HG03135 (cell line): ENCODE results near the gene ADCY7.

Experiments
- ATAC-seq: cut with Tn5 transposase; IDR thresholded peaks from one replicate; pipeline ENCODE4 v1.9.1; 2021; ENCODE audit warnings: mild to moderate bottlenecking, moderate library complexity; ENCODE audit not compliant: unreplicated experiment

The ADCY7 gene

GRCh38 chr16:50279504-50279865 lies 13.1 kb downstream of the ADCY7 start:
- ATAC-seq, result no peak

- ATAC-seq, result no peak
Measured at GRCh38 chr16:50280932-50281331, 14.6 kb downstream of the ADCY7 start.

GRCh38 chr16:50281391-50282009 lies 15.1 kb downstream of the ADCY7 start:
- ATAC-seq, result peak; percentile 9

- peak; percentile 82 for ATAC-seq
Measured at GRCh38 chr16:50282010-50282538, 15.7 kb downstream of the ADCY7 start.

GRCh38 chr16:50282955-50283631 lies 16.7 kb downstream of the ADCY7 start:
- ATAC-seq, result no peak

DNA sequence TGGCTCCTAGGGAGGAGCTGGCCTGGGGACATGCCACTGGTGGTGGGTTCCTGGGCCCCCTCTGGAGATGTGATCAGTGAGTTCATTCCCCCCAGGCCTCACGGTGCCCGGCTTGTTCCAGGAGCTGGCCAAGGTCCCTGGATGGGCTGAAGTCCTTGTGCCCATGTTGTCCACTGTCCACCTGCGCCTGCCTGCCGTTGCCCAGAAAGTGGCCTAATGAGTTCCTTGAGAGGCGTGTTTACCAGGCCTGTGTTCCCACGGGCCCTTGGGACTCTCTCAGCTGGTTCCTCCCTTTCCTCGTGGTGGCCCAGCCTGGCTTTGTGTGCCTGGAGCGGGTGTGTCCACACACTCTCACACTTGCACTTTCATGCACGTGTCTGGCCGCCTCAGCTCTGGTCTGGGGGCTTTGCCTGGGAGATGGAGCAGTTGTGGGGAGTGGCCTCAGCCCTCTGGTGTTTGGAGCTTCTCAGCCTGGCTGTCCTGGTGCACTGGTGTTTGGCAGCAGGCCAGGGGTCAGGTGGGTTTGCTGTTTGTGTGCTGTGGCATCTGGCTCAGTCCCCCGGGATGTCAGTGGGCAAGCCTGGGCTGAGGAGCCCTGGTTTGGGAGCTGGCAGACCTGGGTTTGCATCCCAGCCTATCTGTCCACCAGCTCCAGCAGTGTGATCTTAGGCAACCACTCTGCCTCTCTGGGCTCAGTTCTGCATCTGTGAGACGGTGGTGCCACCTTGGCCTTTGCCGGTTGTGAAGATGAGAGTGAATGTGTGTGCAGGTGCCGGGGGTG lies 18.0 kb downstream of the ADCY7 start:
- ATAC-seq, result no peak

GRCh38 chr16:50285406-50286003 lies 19.2 kb downstream of the ADCY7 start:
- no peak for ATAC-seq

DNA sequence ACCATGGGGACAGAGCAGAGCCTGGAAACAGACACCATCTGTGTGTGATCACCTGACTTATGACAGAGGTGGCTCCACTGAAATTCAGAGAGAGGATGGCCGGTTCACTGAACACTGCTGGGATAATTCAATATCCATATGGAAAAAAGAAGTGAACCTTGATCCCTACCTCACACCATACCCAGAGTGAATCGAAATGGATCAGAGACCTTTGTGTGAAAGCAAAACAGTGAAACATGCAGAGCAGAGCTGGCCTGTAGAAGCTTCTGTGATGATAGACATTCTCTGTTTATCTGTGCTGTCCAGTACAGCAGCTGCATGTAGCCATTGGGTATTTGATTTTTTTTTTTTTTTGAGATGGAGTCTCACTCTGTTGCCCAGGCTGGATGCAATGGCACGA lies 20.3 kb downstream of the ADCY7 start:
- no peak for ATAC-seq

GRCh38 chr16:50288026-50288425 lies 21.7 kb downstream of the ADCY7 start:
- ATAC-seq, result no peak

GRCh38 chr16:50288920-50289319 lies 22.6 kb downstream of the ADCY7 start:
- ATAC-seq, result no peak

DNA sequence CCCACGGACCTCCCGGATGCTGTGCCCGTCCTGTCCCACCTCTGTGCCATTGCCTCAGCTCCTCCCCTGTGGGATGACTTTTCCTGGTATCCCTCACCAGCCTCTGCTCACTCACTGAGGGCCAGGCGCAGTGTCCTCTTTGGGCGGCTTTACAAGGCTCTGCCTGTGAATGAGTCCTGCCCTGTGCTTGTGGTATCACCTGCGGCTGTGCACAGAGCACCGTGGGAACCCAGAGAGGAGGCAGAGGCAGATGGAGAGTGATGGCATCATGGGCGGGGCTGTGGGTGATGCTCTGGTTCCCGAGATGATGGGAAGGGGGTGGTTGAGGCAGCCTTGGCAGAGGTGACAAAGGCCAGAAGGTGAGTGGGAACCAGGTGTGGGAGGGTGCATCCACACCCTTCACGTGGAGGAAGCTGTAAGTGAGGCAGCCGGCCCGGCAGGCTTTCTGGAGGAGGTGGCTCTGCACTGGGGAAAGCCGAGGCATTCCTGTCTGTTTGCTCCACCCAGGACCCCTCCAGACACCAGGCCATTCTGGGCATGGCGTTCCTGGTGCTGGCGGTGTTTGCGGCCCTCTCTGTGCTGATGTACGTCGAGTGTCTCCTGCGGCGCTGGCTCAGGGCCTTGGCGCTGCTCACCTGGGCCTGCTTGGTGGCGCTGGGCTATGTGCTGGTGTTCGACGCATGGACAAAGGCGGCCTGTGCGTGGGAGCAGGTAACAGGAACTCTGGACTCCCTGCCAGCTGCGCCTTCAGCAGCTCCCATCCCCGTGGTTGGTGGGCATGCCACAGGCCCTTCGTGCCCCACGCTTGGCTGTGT lies 23.8 kb downstream of the ADCY7 start:
- no peak for ATAC-seq

DNA sequence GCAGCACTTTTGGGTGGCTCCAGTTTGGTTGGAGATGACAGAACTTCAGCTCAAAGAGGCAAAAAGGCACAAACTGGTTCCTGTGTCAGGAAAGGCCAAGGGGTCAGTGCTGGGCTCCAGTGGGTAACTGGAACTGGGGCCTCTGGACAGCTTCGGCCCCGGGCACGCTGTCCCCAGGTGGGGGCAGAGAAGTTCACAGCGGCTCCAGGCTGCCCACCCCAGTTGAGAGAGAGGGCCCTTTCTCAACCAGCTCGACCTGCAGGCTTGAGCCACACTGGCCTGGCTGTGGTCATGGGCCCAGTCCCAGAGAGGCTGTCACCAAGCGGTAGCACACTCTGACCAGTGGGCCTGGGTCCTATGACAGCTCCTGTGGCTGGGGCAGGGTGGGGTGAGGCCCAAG lies 24.5 kb downstream of the ADCY7 start:
- no peak for ATAC-seq

DNA sequence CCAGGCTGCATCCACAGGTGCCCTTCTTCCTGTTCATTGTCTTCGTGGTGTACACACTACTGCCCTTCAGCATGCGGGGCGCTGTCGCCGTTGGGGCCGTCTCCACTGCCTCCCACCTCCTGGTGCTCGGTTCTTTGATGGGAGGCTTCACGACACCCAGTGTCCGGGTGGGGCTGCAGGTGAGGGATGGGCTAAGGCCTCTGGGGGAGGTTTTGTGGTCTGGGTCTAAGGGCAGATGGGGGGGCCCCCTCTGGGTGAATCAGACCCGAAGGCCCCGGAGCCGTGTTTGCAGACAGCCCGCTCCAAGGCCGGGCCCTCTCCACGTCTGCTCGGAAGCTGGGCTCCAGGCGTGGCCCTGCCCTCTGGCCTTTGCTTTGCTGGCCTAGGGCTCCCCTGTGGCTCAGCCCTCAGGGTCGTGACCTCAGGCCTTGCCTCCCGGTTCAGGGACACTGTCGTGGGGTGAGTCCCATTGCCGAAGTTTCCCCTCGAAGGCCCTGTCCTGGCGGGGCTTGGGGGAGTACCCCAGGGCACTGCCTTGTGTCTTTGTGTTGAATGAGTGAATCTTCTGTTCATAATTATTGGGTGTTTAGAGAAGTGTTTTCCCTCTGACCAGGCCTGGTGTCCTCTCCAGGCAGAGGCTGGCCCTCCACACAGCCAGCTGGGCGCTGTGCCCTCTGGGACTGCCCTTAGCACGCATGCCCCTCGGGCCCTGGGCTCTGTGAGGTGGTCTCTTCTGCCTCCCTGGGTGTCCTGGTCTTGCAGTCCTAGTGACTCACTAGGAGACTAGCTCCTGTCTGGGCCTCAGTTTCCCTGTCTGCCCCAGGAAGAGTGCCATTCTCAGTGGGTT lies 25.6 kb downstream of the ADCY7 start:
- ATAC-seq, result no peak

- ATAC-seq, result no peak
Measured at GRCh38 chr16:50292566-50292948, 26.2 kb downstream of the ADCY7 start.

GRCh38 chr16:50293041-50293783 lies 26.9 kb downstream of the ADCY7 start:
- ATAC-seq, result no peak

GRCh38 chr16:50293994-50294855 lies 27.9 kb downstream of the ADCY7 start:
- no peak for ATAC-seq

- no peak for ATAC-seq
Measured at GRCh38 chr16:50294955-50295354, 28.6 kb downstream of the ADCY7 start.

- ATAC-seq, result no peak
Measured at GRCh38 chr16:50295541-50296132, 29.3 kb downstream of the ADCY7 start.
